COLO668 (cell line): ENCODE data around the gene HLX.

ENCODE experiments used
- DNase-seq: peaks from one replicate; lab custom pipeline; 2025; ENCODE audit not compliant: unreplicated experiment; lab: John Stamatoyannopoulos, UW

The HLX gene

DNA sequence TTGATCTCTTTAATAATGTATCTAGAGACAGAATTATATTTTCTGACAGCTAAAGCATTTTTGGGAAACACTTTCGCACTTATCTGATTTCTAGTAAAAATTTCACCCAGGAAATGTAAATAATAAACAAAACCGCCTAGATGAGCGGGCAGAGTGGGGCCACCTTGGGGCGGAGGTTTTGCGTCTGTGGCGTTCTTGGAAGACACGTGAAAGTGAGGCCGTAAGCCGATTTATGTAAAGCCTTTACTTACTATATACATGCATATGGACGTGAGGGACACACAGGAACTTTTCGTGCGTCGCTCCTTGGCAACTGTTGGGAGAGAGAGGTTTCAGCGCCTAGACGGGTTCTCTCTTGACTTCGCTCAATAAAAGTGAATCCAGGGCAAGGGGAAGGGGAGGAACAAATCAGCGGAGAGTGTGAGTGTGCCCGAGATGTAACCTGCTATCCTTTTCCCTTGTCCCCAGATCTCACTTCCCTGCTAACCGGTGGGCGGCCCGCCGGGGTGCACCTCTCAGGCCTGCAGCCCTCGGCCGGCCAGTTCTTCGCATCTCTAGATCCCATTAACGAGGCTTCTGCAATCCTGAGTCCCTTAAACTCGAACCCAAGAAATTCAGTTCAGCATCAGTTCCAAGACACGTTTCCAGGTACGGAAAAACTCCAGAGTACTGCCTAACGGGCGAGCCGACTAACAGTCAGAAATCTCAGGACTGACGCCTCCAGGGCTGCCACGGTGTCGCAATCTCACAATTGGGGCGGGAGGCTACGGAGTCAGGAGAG is 1.7 kb downstream of the HLX start:
- no peak for DNase-seq

DNA sequence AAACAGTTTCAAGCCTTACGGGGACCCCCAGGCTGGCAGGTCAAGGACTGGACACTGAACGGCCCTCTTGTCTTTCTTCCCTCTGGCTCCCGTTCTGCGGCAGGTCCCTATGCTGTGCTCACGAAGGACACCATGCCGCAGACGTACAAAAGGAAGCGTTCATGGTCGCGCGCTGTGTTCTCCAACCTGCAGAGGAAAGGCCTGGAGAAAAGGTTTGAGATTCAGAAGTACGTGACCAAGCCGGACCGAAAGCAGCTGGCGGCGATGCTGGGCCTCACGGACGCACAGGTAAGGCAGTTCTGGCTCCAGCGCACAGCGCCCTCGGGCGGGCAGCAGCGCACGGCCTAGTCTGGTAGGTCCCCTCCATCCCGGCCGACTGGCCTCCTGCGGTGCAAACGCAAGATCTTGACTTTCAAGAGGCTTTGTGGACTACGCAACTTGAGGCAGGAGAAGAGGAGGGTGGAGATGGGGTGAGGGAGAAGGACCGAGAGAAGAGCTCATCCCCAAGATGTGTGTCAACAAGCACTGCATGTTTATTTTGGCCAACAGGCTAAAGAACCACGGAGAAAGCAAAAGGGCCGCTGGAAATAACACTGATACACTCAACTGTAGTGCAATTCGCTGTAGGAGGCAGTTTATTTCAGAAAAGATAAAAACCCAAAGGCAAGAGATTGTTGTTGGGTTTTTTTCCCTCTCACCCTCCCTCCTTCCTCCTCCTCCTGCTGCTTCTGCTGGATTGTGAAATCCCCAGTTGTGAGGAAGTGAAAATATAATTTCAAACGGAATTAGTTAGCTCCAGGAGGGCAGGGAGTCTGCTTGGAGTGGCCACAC is 3.0 kb downstream of the HLX start:
- DNase-seq = no peak

DNA sequence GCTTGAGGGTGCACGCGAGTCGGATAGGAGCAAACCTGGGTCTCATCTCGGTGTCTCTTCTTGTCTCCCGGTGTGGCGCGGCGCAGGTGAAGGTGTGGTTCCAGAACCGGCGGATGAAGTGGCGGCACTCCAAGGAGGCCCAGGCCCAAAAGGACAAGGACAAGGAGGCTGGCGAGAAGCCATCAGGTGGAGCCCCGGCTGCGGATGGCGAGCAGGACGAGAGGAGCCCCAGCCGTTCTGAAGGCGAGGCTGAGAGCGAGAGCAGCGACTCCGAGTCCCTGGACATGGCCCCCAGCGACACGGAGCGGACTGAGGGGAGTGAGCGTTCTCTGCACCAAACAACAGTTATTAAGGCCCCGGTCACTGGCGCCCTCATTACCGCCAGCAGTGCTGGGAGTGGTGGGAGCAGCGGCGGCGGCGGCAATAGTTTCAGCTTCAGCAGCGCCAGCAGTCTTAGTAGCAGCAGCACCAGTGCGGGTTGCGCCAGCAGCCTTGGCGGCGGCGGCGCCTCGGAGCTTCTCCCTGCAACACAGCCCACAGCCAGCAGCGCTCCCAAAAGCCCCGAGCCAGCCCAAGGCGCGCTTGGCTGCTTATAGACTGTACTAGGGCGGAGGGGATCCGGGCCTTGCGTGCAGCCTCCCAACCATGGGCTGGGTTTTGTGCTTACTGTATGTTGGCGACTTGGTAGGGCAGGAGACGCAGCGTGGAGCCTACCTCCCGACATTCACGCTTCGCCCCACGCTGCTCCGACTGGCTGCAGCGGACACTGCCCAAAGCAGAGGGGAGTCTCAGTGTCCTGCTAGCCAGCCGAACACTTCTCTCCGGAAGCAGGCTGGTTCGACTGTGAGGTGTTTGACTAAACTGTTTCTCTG is 5.1 kb downstream of the HLX start:
- no peak for DNase-seq

DNA sequence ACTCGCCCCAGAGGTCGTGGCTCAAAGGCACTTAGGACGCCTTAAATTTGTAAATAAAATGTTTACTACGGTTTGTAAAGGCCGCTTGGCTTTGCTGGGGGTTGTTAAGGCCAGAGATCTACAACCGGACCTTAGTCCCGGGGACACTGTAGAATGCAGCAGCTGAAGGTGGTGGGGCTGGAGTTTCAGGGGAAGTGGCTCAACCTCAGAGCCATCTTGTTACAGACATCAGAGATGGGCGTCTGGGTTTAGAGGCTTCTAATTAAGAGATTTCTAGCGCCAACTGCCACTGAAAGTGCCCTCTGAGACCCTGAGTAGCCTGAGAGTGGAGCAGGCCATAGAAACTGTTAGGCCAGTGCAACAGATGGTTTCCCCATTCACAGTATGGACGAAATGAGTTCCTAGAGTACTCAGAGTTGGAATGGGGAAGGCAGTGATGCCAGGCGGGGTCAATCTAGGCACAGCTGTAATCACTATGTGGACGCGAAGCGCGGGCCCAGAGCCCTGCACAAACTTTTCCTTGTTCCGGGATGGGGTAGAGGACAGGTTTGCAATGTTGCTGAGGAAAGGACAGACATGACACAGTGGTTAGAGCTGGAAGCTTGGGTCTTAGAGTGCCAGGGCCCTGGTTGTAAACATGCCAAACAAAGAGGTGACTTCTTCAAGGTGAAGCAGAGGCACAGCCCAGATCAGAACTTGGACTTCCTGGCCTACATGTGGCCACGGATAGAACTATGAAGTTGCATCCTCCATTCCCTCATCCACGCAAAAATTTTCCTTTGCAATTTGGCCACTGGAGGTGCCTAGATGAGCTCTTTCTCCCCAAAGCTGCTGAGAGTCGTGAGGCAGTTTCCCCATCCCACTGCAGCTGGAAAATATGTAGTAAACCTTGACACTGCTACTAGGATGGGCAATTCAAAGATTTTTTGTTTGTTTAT is 6.0 kb downstream of the HLX start:
- no peak for DNase-seq

DNA sequence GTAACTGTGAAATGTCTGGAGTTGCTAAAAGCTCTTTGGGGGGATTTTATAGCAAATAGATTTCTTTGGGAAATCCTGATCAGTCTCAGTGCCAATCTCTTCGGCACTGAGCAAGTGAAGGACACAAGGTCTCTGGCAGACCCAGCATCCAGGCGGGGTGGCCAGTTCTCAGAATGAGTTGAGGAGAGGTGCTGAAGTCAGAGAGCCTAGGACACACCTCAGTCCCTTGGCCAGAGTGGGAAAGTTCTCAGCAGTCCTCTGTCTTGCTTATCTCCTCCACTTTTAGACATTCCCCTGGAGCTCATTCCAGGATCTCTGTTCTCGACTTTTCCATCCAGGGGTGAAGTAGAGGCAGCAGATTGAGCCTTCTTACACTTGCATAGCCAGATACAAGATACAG is 6.7 kb downstream of the HLX start:
- DNase-seq = no peak

DNA sequence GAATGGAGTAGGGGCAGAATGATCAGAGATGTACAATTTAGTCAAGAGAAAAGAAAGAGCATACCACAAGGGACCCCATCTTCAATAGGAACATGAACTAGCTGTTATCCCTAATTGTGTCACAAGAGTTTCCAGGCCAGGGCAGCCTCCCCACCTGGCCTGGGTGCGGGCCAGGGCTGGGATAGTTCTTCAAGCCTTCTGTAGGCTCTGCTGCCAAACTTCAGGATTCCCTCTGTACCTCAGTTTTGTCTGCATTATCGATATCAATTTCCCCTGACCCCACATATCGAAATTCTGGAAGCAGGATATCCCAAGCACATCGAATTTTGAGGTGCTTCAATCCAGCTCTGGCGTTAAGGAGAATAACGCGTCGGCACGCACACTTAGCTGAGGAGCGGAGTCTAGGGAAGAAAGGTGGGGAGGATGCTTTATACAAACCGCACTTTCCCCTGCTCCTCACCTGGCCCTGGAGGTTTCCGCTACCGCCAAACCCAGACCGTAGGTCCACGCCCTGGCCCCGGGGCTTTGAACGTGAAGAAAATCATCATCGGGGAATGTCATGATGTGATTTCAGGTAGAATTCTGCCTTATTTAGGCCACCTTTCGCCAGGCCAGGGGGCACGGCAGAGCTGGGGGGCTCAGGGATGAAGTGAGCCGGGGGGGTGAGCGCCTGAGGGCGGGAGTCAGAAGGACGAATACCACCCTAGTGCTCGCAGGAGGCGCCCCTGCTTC is 7.4 kb downstream of the HLX start:
- no peak for DNase-seq

DNA sequence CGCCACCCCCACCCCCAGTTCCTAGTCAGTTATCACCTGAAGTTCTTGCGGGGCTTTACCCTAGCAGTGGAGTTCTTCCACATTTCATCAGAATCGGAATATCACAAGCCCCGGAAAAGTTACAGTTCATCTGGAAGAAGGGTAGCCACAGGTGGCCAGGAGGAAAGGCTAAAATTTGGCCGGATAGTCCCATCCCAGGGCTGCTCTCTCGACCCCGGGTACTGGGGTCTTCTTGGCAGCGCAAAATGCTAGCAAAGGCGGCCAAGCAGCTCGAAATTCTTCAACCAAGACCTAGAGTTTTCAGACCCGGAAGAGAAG is 7.9 kb downstream of the HLX start:
- no peak for DNase-seq

DNA sequence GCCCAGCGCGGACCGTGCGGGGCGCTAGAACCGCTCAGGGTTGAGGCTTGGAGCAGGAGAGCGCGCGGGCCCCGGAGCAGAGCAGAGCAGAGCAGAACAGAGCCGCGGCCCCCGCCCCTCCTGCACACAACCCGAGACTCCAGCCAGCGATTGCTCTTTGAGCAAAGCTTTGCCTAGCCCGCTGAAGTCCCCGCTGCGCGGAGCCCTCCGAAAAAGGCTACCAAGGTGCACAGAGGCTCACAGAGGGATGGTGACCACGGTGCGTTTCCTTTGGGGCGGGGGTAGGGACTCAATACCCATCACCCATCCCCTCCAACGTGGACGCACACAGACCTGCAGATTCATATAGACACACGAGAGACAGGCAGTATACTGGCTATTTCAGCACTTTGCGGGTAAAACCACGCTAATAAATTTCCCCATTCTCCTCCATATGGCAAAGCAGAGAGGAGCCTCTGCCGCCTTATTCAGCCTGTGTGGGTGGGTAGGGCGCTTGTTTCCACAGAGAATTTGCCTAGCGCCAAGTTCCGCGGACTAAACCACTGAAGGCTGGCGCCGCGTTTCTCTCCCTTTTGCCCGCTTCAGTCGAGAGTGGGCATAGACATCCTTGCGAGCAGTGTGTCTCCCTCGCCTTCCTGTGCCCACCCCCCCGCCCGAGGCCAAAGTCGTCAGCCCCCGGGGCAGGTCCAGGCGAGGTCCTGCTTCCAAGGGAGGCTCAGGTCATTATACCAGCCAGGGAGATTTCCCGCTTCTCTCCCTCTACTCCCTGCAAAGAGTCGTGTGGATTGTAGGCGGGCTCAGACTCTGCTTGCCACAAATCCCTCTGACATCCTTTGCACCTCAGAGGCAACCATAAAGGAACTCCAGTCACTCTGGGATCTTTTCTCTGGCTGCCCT is 8.5 kb downstream of the HLX start:
- peak; percentile 29 for DNase-seq

DNA sequence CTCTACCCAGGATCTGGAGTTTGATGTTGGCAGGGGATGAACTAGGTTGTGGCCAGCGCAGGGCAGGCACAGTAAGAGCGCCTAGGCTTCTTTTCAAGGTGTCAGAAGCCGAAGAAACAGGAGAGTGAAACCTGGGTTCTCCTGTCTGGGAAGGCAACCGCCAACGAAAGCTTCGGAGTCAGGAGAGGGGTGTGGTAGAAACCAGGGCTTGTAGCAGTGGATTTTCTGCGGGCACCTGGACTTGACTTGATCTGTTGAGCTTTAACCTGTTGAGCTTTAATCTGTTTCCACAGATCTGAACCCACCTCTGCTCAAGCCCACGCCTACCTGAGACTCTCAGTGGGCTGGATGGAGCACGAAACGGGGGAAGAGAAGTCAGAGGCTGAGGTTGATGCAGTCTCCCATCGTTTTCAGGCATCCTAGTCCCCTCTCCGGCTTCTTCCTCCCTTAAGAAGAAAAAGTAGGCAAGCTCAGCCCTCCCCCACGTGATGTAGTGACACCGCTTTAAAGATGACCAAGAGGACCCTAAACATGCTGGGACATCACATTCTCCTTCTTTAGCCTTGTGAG is 9.3 kb downstream of the HLX start:
- DNase-seq = no peak

DNA sequence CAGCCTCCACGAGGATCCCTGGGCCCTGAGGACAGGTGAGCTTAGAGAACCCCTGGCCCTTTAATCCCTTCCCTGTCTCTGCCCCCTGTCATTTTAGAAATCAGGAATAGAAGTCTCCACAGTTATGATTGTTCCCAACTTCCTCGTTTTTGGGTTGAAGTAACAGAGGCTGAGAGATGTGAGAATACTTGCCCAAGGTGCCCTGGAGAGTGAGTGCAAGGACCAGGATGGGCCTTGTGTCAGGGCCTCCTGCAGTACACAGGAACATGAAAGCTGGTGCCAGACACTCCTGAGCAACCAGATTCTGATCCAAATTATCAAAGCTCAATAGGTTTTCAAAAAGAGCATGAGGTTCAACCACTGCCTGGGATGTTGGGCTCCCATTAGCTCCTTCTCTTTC is 10.1 kb downstream of the HLX start:
- DNase-seq = no peak

DNA sequence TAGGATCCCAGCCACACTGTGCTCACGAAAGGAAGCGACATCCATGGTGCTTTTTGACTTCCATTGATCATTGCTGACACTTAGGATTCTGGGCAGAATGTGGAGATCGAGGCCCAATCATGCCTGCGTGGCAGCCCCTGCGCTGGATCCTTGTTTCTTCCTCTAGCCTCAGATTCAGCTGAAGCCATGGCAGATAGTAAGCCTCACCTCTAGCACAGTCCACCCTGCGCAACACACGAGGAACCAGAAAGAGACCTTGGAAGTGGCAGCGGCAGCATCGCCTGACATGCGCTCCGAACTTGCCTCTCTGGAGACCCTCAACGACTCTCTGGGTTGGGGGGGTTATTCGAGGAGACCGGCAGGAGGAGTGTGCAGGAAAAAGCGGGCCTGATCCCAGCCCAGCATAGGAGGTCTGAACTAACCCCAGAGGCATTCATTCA is 10.6 kb downstream of the HLX start:
- no peak for DNase-seq

DNA sequence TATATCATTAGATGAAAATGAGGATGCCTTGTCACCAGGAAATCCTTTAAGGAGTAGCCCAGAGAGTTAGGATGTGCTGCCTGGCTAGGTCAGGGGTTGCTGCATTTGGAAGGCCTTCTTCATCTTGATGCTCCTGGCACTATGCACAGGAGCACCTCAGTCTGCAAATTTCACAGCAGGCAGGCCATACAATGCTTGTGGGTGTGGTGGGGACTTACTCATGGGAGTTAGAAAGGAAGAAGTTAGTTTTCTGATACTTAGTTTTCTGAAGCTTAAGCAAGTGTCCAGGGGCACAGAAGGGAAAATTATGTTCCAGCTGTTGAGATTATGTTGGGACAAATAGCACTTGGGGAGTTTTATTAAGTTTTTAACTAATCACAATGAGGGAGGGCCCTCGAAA is 11.4 kb downstream of the HLX start:
- DNase-seq = no peak

DNA sequence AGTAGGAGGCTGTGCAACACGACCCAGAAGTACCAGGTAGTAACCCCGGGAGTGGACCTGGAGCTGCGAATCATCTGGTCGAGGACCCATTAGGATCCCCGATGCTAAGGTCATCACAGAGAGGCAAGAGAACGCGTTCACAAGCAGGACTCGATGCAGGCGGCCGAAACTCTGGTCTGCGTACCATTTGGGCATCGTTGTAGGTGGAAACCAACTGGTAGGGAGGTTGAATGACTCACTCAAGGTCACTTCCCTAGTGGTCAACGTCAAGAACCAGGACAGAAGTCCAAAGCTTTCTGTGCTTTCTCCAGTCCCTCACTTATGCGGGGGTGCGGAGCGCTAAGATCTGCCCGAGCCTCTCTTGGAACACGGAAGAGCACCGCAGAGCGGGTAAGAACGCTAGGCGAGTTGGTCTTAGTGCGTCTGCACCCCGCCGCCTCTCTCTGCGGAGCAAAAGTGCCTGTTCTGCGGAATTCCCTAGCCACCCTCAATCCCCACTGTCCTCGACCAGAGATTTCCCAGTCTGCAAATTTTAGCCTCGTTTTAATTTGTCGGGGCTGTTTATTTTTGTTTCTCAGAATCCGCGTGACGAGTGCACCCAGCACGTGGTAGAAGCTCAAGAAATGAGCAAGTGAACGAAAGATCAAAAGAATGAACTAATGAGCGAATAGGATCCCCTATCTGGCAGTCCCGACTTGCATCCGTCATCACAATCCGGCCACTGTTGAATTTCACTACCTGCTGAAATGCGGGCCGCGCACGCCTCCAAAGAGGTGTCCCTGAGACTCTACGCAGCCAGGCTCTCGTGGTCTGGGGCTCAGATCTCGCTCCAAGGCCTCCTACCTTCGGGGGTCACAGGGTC is 12.2 kb downstream of the HLX start:
- no peak for DNase-seq

DNA sequence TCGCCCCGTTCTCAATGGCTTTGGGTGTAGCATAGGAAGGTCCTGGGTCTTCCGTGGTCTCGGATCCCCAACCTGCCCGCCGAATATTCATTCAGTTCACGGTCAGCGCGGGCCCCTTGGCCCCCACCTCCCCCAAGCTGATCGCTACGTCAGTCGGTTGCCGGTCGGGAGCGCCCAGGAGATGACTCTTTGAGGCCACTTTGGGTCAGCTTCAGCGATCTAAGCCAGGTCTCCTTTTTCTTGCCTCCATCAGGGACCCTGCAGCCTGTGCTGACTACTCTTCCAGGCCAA is 12.8 kb downstream of the HLX start:
- DNase-seq = no peak

DNA sequence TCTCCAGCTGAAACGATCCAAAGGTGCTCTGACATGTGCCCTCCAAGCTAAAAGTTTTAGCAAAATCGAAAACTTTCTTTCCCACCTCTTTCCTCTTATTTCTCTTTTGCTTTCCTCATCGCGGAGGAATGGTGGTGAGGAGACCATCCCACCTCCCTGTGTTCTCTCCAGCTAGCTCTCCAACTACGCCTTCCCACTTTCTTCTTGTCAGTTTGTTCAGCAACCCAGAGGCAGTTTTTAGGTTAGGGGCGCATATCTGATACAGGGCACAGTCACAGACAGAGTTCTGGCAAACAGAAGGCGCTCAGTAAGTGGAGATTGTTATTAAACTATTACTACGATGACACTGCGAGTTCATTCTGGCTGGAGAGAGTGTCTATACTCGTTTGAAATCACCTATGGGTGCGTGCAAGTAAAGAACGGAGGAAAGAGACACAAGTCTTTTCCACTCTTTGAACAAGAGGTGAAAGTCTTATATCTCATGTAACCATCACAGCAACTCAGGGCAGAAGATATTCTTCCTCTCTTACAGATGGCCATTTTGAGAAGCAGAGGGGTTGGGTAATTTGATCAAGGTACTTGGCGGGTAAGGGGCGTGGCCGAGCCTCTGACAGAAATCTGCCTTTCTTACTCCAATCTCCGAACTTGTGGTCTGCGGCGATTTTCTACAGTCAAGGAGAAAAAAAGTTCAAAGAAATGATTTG is 13.9 kb downstream of the HLX start:
- DNase-seq = no peak

DNA sequence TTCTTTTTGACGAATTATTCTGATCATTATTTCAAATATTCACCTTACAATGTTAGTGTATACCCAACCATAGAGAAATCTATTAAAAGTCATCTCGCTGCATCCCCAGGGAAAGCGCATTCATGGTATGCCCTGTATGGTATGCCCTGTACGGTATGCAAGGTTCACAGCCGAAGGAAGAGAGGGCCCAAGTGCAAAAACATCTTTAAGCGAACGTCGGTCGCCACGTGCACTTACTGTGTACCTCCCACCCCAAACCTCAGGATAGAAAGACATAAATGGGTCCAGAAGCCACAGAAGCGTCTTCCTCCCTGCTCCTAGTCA is 14.4 kb downstream of the HLX start:
- DNase-seq = no peak
